Urinary bladder (tissue), 4 donors: ENCODE results near the gene PPP2R2C. TPM values are rescaled to one million over a fixed set of nuclear protein-coding genes. Genes with fewer than 3 reads are reported as not detected.

Experiments
- DNase-seq: peaks from one replicate; pipeline ENCODE4 v3.0.0-alpha.2; 2015; ENCODE audit errors: extremely low spot score
- H3K27ac ChIP-seq: one replicate; pipeline ENCODE4 v1.5.1; 2013; ENCODE audit warnings: low read depth, mild to moderate bottlenecking, moderate library complexity
- H3K36me3 ChIP-seq: one replicate; pipeline ENCODE4 v1.6.1; 2013; ENCODE audit warnings: mild to moderate bottlenecking, moderate library complexity; ENCODE audit not compliant: insufficient read depth
- H3K4me1 ChIP-seq: one replicate; pipeline ENCODE4 v1.6.1; 2013; ENCODE audit warnings: mild to moderate bottlenecking, moderate library complexity; ENCODE audit not compliant: insufficient read depth
- H3K4me3 ChIP-seq: one replicate; pipeline ENCODE4 v1.5.1; 2013; ENCODE audit warnings: low read depth, low read length
- WGBS: extraction: QIAGEN DNeasy Blood & Tissue Kit; methylation state at CpG from one replicate; pipeline ENCODE4 v1.1.7; 2013; 5-methylcytosine and 5-hydroxymethylcytosine counted together
- polyA plus RNA-seq: library from polyadenylated mRNA; stranded (reverse); fragments of 200-250 nt; gene quantifications from one replicate; pipeline ENCODE4 v1.2.3, GENCODE V29; 2013
- total RNA-seq: library from RNA; depleted of rRNA; stranded (reverse); fragments of >200 nt; gene quantifications from one replicate; pipeline ENCODE4 v1.2.3, GENCODE V29; 2014
- donor health status: healthy with polysubstance abuse.
- donor health status: healthy.

PPP2R2C gene
- total and polyA plus RNA-seq, 2 donors, result 0.94 to 3.0 TPM

DNA sequence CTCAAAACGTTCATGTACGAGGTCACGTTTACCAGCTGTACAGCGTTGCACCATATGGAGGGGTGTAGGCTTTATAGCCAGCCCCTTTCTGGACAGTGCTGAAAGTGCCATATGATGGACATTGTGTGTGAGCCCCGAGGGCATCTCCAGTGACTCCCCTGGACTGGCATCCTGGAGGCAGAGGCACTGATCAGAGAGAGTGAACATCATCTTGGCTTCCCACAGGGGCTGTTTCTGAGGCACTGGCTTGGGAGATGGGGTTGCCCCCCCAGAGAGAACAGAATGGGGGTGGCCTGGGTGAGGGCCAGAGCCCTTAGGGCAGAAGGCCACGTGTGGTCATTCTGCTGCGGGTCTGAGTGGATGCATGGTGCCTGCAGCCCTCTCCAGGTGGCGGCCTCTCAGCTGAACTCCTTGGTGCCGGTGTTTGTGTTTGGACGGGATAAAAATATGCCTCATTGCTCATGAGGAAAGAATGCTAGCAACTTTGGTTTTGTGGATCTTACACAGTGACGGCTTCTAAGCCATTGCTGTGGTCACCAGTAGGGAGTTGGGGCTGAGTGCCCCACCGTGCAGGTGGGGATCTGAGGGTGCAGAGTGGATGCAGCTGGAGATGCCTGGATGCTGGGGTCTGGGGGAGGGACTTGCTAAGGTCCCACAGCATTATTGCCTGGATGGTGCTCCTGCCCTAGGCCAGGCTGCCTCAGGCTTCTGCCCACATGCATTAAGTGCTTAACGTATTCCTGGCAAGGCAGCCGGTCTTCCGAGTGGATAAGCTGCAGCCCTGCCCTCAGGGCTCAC is 199.4 kb downstream of the PPP2R2C start:
- WGBS, result 29% methylated on average over 15 of the region's 15 CpGs
- Histone ChIP-seq H3K4me3 (no peak overlapping the region), H3K36me3 (no peaks in the 10 kb centered on the region), H3K27ac (no peak overlapping the region), H3K4me1 (no peaks in the 10 kb centered on the region)
- DNase-seq, result no peak

DNA sequence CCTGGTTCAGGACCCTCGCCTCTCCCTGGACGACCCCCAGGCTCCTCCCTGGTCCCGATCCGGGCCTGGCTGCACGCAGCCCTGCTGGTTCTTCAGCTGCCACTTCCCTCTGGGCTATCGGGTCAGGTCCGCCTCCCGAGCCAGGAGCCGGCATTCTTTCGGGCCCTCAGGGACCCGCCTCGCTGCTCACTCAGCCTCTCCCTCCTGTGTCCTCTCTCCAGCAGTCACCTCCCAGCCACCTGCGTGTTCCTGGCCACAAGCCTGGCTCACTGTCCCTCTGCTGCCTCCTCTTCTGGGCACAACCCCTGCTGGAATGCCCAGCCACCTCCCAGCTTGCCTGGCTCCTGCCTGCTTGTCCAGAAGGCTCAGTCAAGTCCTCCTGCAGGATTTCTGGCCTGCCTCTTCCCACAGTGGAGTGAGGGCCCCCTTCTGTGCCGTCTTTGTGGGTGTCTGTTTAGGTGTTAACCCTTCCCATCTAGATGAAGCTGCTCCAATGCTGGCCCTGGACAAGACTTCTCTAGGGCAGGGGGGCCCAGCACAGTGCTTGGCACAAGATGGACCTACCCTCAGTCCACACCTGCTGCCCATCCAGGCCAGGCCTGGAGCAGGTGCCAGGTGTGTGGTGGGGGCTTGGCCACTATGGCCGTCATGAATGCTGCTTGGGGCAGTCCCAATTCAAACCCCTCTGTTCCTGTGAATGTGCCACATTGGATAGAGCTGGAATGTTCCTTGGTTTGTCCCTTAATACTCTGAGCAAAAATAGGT is 200.5 kb downstream of the PPP2R2C start:
- Histone ChIP-seq H3K4me3 (no peak overlapping the region), H3K36me3 (no peaks in the 10 kb centered on the region), H3K27ac (no peak overlapping the region), H3K4me1 (no peaks in the 10 kb centered on the region)
- 44% methylated on average over 15 of the region's 15 CpGs for WGBS
- DNase-seq, result no peak

DNA sequence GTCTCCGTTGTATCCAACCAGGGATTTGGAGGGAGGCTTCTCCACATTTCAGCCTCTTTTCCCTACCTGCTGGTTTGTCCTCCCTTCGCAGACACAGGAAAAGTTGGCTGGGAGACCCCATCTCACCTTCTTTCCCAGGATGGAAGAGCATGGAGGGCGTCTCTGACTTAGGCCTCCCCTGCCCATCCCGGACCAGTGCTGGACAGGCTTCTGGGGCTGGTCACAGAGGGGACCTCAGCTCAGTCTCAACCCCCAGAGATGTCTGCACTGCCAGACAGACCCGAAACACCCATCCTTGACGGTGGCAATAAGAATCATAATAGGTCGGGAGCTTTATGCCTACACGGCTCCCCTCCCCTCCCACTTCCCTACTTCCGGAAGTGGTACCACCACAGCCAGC is 201.2 kb downstream of the PPP2R2C start:
- no peaks in the 10 kb centered on the region for H3K4me1 ChIP-seq
- 60% methylated on average over 9 of the region's 9 CpGs for WGBS
- DNase-seq, result no peak
- no peak overlapping the region for H3K4me3 ChIP-seq
- no peaks in the 10 kb centered on the region for H3K36me3 ChIP-seq
- no peak overlapping the region for H3K27ac ChIP-seq

DNA sequence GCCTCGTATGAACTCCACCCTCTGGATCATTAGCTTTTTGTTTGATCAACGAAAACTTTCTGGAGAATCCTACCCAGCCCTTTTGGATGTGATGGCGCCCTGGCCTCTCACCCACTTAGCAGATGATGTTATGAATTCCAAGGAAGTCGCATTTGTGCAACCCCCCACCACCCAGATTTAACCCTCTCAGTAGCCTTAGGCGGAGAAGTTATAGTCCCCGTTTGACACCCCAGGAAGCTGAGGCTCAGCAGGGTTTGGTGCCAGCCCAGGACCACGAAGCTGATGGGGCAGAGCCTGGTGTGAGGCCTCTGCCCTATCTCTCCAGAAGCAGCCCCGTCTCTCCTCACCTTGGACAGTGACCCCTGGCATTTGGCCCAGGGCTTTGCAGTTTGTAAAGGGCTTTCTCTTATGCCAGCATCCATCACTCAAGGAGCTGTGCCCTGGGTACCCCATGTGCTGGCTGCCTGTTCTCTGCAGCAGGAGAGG is 201.7 kb downstream of the PPP2R2C start:
- H3K4me3 ChIP-seq, result peak overlapping the region; percentile 93
- H3K27ac ChIP-seq, result no peak overlapping the region
- no peaks in the 10 kb centered on the region for H3K36me3 ChIP-seq
- DNase-seq, result no peak
- no peaks in the 10 kb centered on the region for H3K4me1 ChIP-seq
- 20% methylated on average over 8 of the region's 8 CpGs for WGBS

Other genes with a start within 250 kb of the PPP2R2C start
- gene WFS1, start 202.8 kb downstream of the PPP2R2C start, total RNA-seq, result 20.5 TPM
- gene WFS1, start 202.8 kb downstream of the PPP2R2C start, polyA plus RNA-seq, result 85.3 TPM
- gene MAN2B2, start 102.6 kb upstream of the PPP2R2C start, total RNA-seq, result 11.1 TPM
- 37.7 TPM for gene MAN2B2, start 102.6 kb upstream of the PPP2R2C start, polyA plus RNA-seq
- 81.2 TPM for gene MRFAP1, start 168.1 kb upstream of the PPP2R2C start, total RNA-seq
- 384 TPM for gene MRFAP1, start 168.1 kb upstream of the PPP2R2C start, polyA plus RNA-seq
- 88.9 TPM for gene S100P, start 221.3 kb upstream of the PPP2R2C start, total RNA-seq
- 203 TPM for gene S100P, start 221.3 kb upstream of the PPP2R2C start, polyA plus RNA-seq
- 56.0 TPM for gene MRFAP1L1, start 237.3 kb upstream of the PPP2R2C start, total RNA-seq
- gene MRFAP1L1, start 237.3 kb upstream of the PPP2R2C start, polyA plus RNA-seq, result 73.1 TPM
- 5.6 TPM for gene BLOC1S4, start 243.6 kb upstream of the PPP2R2C start, total RNA-seq
- 12.4 TPM for gene BLOC1S4, start 243.6 kb upstream of the PPP2R2C start, polyA plus RNA-seq